Aortic smooth muscle cell (primary cell): ENCODE data around the gene C12orf54. TPM values are rescaled to one million over a fixed set of nuclear protein-coding genes. Genes with fewer than 3 reads are reported as not detected.

ENCODE experiments used
- total RNA-seq: library from RNA; depleted of rRNA; stranded (reverse); fragments of >200 nt; gene quantifications from 2 replicates; pipeline ENCODE4 v1.2.3, GENCODE V29; 2014

Gene C12orf54
- not detected in 2 replicates for total RNA-seq

DNA sequence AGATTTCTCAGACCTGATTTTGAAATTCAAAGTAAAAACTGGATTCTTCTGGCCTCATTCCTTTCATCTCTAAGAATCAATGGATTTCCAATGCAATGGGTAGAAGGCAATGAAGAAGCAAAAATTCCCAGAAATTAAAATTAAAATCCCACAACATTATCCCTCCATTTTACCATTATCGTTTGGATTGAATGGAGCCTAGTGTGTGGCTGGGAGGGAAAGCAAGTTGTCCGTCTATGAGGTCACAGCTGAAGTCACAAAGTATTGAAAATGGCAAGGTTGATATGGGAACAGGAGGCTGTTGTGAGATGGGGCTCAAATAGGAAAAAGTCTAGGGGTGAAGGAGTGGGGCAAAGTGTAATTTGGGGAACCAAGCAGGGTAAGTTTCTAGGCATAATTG lies at the start of gene C12orf54:
Gene C12orf54, plus strand, starts transcription at position 301 of the 400 bp plus-strand sequence. CDS start 799 bp downstream, outside the sequence.

DNA sequence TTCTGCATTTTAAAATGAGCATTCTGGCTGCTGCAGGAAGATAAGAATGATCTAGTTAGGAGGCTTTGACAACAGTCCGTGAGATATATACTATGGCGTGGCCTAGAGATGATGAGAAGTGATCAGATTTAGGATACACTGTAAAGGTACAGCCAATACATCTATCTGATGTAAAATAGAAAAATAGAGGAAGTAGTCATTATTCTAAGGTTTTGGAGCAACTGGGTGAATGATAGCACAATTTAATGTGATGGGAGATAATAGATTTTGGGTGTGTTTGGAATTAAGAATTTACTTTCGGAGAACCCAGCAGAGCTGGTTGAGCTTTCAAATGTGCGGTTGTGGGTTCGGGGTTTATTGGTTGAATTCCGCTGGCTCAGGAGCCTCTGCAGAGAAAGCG lies 10.0 kb upstream of the C12orf54 start, which contains the start of gene ANP32D:
Gene ANP32D, plus strand, starts transcription at position 301 of the 400 bp plus-strand sequence. CDS start 106 bp downstream, outside the sequence.

DNA sequence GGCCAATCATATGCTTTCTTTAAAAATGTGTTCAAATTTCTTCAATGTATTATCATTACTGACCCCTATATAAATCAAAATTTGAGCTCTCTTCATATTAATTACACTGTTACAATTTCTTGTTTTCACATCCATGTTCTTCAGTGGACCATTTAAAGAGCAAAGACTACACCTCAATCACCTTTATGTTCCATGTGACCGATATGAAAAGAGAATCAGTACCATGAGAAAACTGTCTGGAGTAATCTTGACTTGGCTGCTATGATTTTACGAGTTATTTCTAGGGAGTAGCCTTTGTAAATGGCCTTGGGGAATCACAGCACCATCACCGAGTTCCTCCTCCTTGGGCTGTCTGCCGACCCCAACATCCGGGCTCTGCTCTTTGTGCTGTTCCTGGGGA lies 43.0 kb downstream of the C12orf54 start, which contains the start of gene OR8S1:
Gene OR8S1, plus strand, starts transcription at position 301 of the 400 bp plus-strand sequence. Its CDS starts 0 bp downstream, at position 301.

Other genes starting within 250 kb of the C12orf54 start
- 9.6 and 10.9 TPM in 2 replicates for gene ZNF641, start 131.6 kb upstream of the C12orf54 start, total RNA-seq
- gene ANP32D, start 9.9 kb upstream of the C12orf54 start, total RNA-seq = 0.12 TPM in 1 of 2 replicates, not detected in the other
- not detected in 2 replicates for gene OR8S1, start 43.1 kb downstream of the C12orf54 start, total RNA-seq
- not detected in 2 replicates for gene LALBA, start 87.5 kb downstream of the C12orf54 start, total RNA-seq
- gene KANSL2, start 199.7 kb downstream of the C12orf54 start, total RNA-seq = 34.0 and 37.8 TPM in 2 replicates
- 19.6 and 19.9 TPM in 2 replicates for gene CCNT1, start 234.2 kb downstream of the C12orf54 start, total RNA-seq